ENCODE data around the gene SEC14L2. TPM values are rescaled to one million over a fixed set of nuclear protein-coding genes. Genes with fewer than 3 reads are reported as not detected.

The SEC14L2 gene
- total RNA-seq, 2 experiments from 2014 or later: 12.8 to 15.3 TPM

GRCh38 chr22:30408388-30409102, 11.7 kb downstream of the SEC14L2 start:
- Mint-ChIP-seq H3K4me1 (ENCODE audit: low read depth) (peaks cover 15% of the 10 kb centered on the region), H3K36me3 (peaks cover 24% of the 10 kb centered on the region), H3K27me3 (no peaks in the 10 kb centered on the region), H3K9me3 (no peaks in the 10 kb centered on the region), H3K27ac (no peak overlapping the region), H3K4me3 (no peak overlapping the region)
- ChIA-PET CTCF (interaction anchor here (2.5 kb wide), 1 partner anchor 77 kb away, joined by 5 read pairs; no protein-coding TSS in a partner anchor), POLR2A (no interaction called here)
- intact Hi-C loops (cut with micrococcal nuclease): no loop called here
- no peak for DNase-seq

- Mint-ChIP-seq H3K9me3 (no peaks in the 10 kb centered on the region), H3K4me1 (ENCODE audit: low read depth) (peaks cover 29% of the 10 kb centered on the region), H3K36me3 (peaks cover 33% of the 10 kb centered on the region), H3K4me3 (no peak overlapping the region), H3K27me3 (no peaks in the 10 kb centered on the region), H3K27ac (no peak overlapping the region)
- no peak for DNase-seq
- POLR2A ChIA-PET: interaction anchor here (3.7 kb wide), 1 partner anchor 11 kb away, joined by 19 read pairs; no protein-coding TSS in a partner anchor
- intact Hi-C loops (cut with micrococcal nuclease): no loop called here
- CTCF ChIA-PET: interaction anchor here (0.6 to 2.9 kb wide), 3 partner anchors 12 to 17 kb away, joined by 4 to 11 read pairs (median 7); partner anchors contain the start of gene SEC14L2
Observed at GRCh38 chr22:30411780-30412179, 15.0 kb downstream of the SEC14L2 start.

GRCh38 chr22:30413001-30413400, 16.2 kb downstream of the SEC14L2 start:
- peaks cover 29% of the 10 kb centered on the region for H3K4me1 Mint-ChIP-seq (ENCODE audit: low read depth)
- no peak overlapping the region for H3K4me3 Mint-ChIP-seq
- POLR2A ChIA-PET: interaction anchor here (3.7 kb wide), 1 partner anchor 10 kb away, joined by 19 read pairs; no protein-coding TSS in a partner anchor
- intact Hi-C loops (cut with micrococcal nuclease): no loop called here
- H3K36me3 Mint-ChIP-seq: peaks cover 40% of the 10 kb centered on the region
- H3K27me3 Mint-ChIP-seq: no peaks in the 10 kb centered on the region
- DNase-seq: no peak
- H3K9me3 Mint-ChIP-seq: no peaks in the 10 kb centered on the region
- CTCF ChIA-PET: interaction anchor here (1.0 to 2.9 kb wide), 4 partner anchors 11 to 125 kb away, joined by 3 to 11 read pairs (median 6); partner anchors contain the start of gene SEC14L2
- H3K27ac Mint-ChIP-seq: peak overlapping the region; percentile 70

- intact Hi-C loops (cut with micrococcal nuclease): no loop called here
- peak; percentile 31 for DNase-seq
- H3K4me1 Mint-ChIP-seq (ENCODE audit: low read depth): peaks cover 23% of the 10 kb centered on the region
- peaks cover 43% of the 10 kb centered on the region for H3K36me3 Mint-ChIP-seq
- no peak overlapping the region for H3K4me3 Mint-ChIP-seq
- no peaks in the 10 kb centered on the region for H3K9me3 Mint-ChIP-seq
- peak overlapping the region; percentile 70 for H3K27ac Mint-ChIP-seq
- ChIA-PET POLR2A (interaction anchor here (0.9 to 1.9 kb wide), 3 partner anchors 10 to 17 kb away, joined by 3 to 12 read pairs (median 5); partner anchors contain the start of gene SEC14L2), CTCF (interaction anchor here (1.1 to 2.2 kb wide), 4 partner anchors 10 to 17 kb away, joined by 5 to 11 read pairs (median 6); no protein-coding TSS in a partner anchor)
- no peaks in the 10 kb centered on the region for H3K27me3 Mint-ChIP-seq
Observed at GRCh38 chr22:30413745-30414524, 17.1 kb downstream of the SEC14L2 start.

- Mint-ChIP-seq H3K4me3 (no peak overlapping the region), H3K9me3 (no peaks in the 10 kb centered on the region), H3K36me3 (peaks cover 43% of the 10 kb centered on the region), H3K4me1 (ENCODE audit: low read depth) (peaks cover 23% of the 10 kb centered on the region), H3K27ac (peak overlapping the region; percentile 66), H3K27me3 (no peaks in the 10 kb centered on the region)
- intact Hi-C loops (cut with micrococcal nuclease): no loop called here
- DNase-seq: no peak
- POLR2A ChIA-PET: interaction anchor here (0.6 to 1.9 kb wide), 4 partner anchors 9 to 130 kb away, joined by 3 to 12 read pairs (median 4); partner anchors contain the start of gene SEC14L2
- CTCF ChIA-PET: interaction anchor here (1.1 to 2.1 kb wide), 3 partner anchors 10 to 16 kb away, joined by 5 to 6 read pairs (median 5); no protein-coding TSS in a partner anchor
Observed at GRCh38 chr22:30414525-30415047, 17.8 kb downstream of the SEC14L2 start.

DNA sequence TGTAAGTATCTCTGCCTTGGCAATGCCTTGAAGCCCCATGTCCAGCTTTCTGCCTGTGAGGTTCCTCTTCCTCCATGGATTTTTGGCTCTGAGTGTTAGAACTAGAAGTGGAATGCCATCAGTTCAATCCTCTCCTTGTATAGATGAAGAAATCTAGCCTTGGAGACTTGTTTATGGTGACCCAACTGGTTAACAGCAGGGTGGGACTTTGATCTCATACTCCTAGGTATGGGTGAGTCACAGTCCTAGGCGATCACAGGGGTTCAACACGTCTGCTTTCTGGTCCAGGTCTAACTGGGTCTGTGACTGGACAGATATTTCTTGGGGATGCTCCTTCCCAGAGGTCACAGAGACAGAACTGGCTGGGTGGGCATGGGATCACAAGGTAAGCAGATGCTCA, 19.6 kb downstream of the SEC14L2 start:
- Mint-ChIP-seq H3K27me3 (no peaks in the 10 kb centered on the region), H3K4me3 (no peak overlapping the region), H3K36me3 (peaks cover 44% of the 10 kb centered on the region), H3K9me3 (no peaks in the 10 kb centered on the region), H3K4me1 (ENCODE audit: low read depth) (peaks cover 40% of the 10 kb centered on the region), H3K27ac (no peak overlapping the region)
- POLR2A ChIA-PET: interaction anchor here (1.2 kb wide), 1 partner anchor 10 kb away, joined by 3 read pairs; no protein-coding TSS in a partner anchor
- CTCF ChIA-PET: no interaction called here
- no peak for DNase-seq
- intact Hi-C loops (cut with micrococcal nuclease): no loop called here

GRCh38 chr22:30416837-30417236, 20.0 kb downstream of the SEC14L2 start:
- no peak overlapping the region for H3K4me3 Mint-ChIP-seq
- peaks cover 45% of the 10 kb centered on the region for H3K36me3 Mint-ChIP-seq
- no peaks in the 10 kb centered on the region for H3K27me3 Mint-ChIP-seq
- H3K27ac Mint-ChIP-seq: no peak overlapping the region
- intact Hi-C loops (cut with micrococcal nuclease): no loop called here
- CTCF ChIA-PET: no interaction called here
- H3K9me3 Mint-ChIP-seq: no peaks in the 10 kb centered on the region
- POLR2A ChIA-PET: interaction anchor here (1.2 kb wide), 1 partner anchor 10 kb away, joined by 3 read pairs; no protein-coding TSS in a partner anchor
- peaks cover 44% of the 10 kb centered on the region for H3K4me1 Mint-ChIP-seq (ENCODE audit: low read depth)
- DNase-seq: no peak

GRCh38 chr22:30420347-30421125, 23.7 kb downstream of the SEC14L2 start:
- POLR2A ChIA-PET: interaction anchor here (1.0 to 1.5 kb wide), 2 partner anchors 15 to 18 kb away, joined by 3 read pairs; no protein-coding TSS in a partner anchor
- intact Hi-C loops (cut with micrococcal nuclease): loop anchor here (5.0 to 10.0 kb wide), 2 partner anchors 73 to 256 kb away; no protein-coding TSS in a partner anchor

GRCh38 chr22:30421695-30422480, 25.1 kb downstream of the SEC14L2 start:
- H3K36me3 Mint-ChIP-seq: peaks cover 31% of the 10 kb centered on the region
- DNase-seq: peak; percentile 43

More at GRCh38 chr22:30420347-30421125, 23.7 kb downstream of the SEC14L2 start:
- Mint-ChIP-seq H3K4me3 (peak overlapping the region; percentile 25), H3K4me1 (ENCODE audit: low read depth) (peaks cover 43% of the 10 kb centered on the region), H3K27ac (peak overlapping the region; percentile 75), H3K9me3 (no peaks in the 10 kb centered on the region), H3K27me3 (no peaks in the 10 kb centered on the region), H3K36me3 (peaks cover 40% of the 10 kb centered on the region)
- peak; percentile 21 for DNase-seq
- CTCF ChIA-PET: interaction anchor here (0.7 to 7.5 kb wide), 4 partner anchors 24 to 165 kb away, joined by 3 to 113 read pairs (median 30); partner anchors contain the start of genes CASTOR1, RNF215 and SEC14L2

More at GRCh38 chr22:30421695-30422480, 25.1 kb downstream of the SEC14L2 start:
- H3K4me3 Mint-ChIP-seq: peak overlapping the region; percentile 90
- ChIA-PET CTCF (interaction anchor here (1.0 to 7.5 kb wide), 7 partner anchors 13 to 167 kb away, joined by 3 to 113 read pairs (median 5); partner anchors contain the start of genes CASTOR1, RNF215 and SEC14L2), POLR2A (interaction anchor here (0.5 to 6.0 kb wide), 12 partner anchors 11 to 157 kb away, joined by 3 to 53 read pairs (median 3); partner anchors contain the start of genes CCDC157, SEC14L2 and SF3A1)
- intact Hi-C loops (cut with micrococcal nuclease): loop anchor here (5.0 to 10.0 kb wide), 2 partner anchors 75 to 257 kb away; no protein-coding TSS in a partner anchor
- H3K4me1 Mint-ChIP-seq (ENCODE audit: low read depth): peaks cover 52% of the 10 kb centered on the region
- H3K27me3 Mint-ChIP-seq: no peaks in the 10 kb centered on the region
- H3K27ac Mint-ChIP-seq: peak overlapping the region; percentile 95
- no peaks in the 10 kb centered on the region for H3K9me3 Mint-ChIP-seq

All from activated CD4-positive, alpha-beta memory T cell treated with anti-CD3 and anti-CD28 coated beads for 36 hours (primary cell).